GM19025 (cell line): ENCODE data around the gene ADGRL4.
"Not testable (repeated sequence)": the region's sequence is repeated elsewhere in the genome, so short reads cannot be mapped to it uniquely, and the experiment has no call there.

Source experiments
- ATAC-seq: cut with Tn5 transposase; IDR thresholded peaks from one replicate; pipeline ENCODE4 v1.9.1; 2021; ENCODE audit warnings: mild to moderate bottlenecking, low read depth, moderate library complexity; ENCODE audit not compliant: unreplicated experiment

ADGRL4 gene

GRCh38 chr1:78919150-78919549 lies 87.4 kb downstream of the ADGRL4 start:
- ATAC-seq = no peak

- ATAC-seq = no peak
These were observed 88.4 kb downstream of the ADGRL4 start for GRCh38 chr1:78918157-78918556.

GRCh38 chr1:78916986-78917385 lies 89.5 kb downstream of the ADGRL4 start:
- ATAC-seq = no peak

- ATAC-seq = no peak
These were observed 92.6 kb downstream of the ADGRL4 start for GRCh38 chr1:78913950-78914349.

GRCh38 chr1:78911956-78912880 lies 94.3 kb downstream of the ADGRL4 start:
- ATAC-seq = no peak

- ATAC-seq = no peak
These were observed 103.9 kb downstream of the ADGRL4 start for GRCh38 chr1:78902641-78903040.

- ATAC-seq = no peak
These were observed 111.7 kb downstream of the ADGRL4 start for GRCh38 chr1:78894811-78895210.

- ATAC-seq = no peak
These were observed 114.2 kb downstream of the ADGRL4 start for GRCh38 chr1:78892260-78892840.

- ATAC-seq = no peak
These were observed 119.1 kb downstream of the ADGRL4 start for GRCh38 chr1:78887458-78887857.

- ATAC-seq = no peak
These were observed 121.7 kb downstream of the ADGRL4 start for GRCh38 chr1:78884685-78885452.

- no peak for ATAC-seq
These were observed 126.3 kb downstream of the ADGRL4 start for GRCh38 chr1:78880223-78880622.

- not testable (repeated sequence) for ATAC-seq
These were observed 130.5 kb downstream of the ADGRL4 start for GRCh38 chr1:78875986-78876385.

GRCh38 chr1:78872801-78873200 lies 133.7 kb downstream of the ADGRL4 start:
- not testable (repeated sequence) for ATAC-seq

GRCh38 chr1:78871249-78871648 lies 135.3 kb downstream of the ADGRL4 start:
- no peak for ATAC-seq

- no peak for ATAC-seq
These were observed 137.4 kb downstream of the ADGRL4 start for GRCh38 chr1:78869136-78869535.

- no peak for ATAC-seq
These were observed 142.4 kb downstream of the ADGRL4 start for GRCh38 chr1:78864175-78864574.

- ATAC-seq = no peak
These were observed 150.4 kb downstream of the ADGRL4 start for GRCh38 chr1:78856096-78856495.

- peak; percentile 84 for ATAC-seq
These were observed 151.3 kb downstream of the ADGRL4 start for GRCh38 chr1:78855258-78855657.

- no peak for ATAC-seq
These were observed 152.0 kb downstream of the ADGRL4 start for GRCh38 chr1:78854556-78854955.

- ATAC-seq = no peak
These were observed 163.0 kb downstream of the ADGRL4 start for GRCh38 chr1:78843546-78843945.

GRCh38 chr1:78843111-78843510 lies 163.4 kb downstream of the ADGRL4 start:
- ATAC-seq = no peak
